Measurements from ENCODE around the gene SMAD3. TPM values are rescaled to one million over a fixed set of nuclear protein-coding genes. Genes with fewer than 3 reads are reported as not detected.

The SMAD3 gene
- total RNA-seq, 2 experiments from 2014 or later = 28.7 to 31.0 TPM

- POLR2A ChIA-PET = no interaction called here
These were observed 61.3 kb downstream of the SMAD3 start for GRCh38 chr15:67126551-67127330.

DNA sequence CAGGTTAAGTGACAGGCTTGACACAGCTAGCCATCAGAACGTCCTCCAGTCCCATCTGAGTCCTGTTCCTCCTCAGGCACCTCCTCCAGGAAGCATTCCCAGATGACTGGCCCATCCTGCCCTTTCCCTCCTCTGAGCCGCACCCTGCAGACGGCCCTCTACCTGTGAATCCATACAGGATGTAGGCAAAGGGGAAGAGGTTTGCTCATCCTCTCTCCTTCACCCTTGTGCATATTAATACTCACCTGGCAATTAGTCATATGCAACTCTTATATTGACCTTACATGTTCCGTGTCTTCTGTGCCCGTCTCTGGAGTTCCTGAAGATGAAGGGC lies 61.9 kb downstream of the SMAD3 start:
- POLR2A ChIA-PET = interaction anchor here (1.0 kb wide), 1 partner anchor 10 kb away, joined by 3 read pairs; no protein-coding TSS in a partner anchor

More at GRCh38 chr15:67126551-67127330, 61.3 kb downstream of the SMAD3 start:
- CTCF ChIA-PET = no interaction called here

DNA sequence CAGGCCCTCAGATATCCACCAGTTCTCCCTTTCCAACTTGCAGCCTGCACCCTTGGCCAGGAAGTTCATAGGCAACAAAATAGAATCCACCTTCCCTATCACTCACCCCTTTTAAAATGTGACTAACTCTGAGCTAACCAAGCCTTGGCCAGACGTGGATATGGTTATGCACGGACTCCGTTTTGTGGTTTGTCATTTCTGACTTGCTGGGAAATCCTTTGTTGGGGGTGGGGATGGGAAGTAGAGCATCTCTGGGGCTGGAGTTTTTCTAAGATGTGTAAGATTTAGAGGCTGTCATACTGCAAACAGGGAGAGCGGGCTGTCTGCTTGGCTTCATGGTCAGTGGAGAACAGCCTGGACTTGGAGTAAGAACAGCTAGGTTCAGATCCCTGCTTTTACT lies 62.6 kb downstream of the SMAD3 start:
- CTCF ChIA-PET = interaction anchor here (1.0 kb wide), 1 partner anchor 31 kb away, joined by 4 read pairs; no protein-coding TSS in a partner anchor
- POLR2A ChIA-PET = interaction anchor here (1.0 kb wide), 1 partner anchor 9 kb away, joined by 3 read pairs; no protein-coding TSS in a partner anchor

More for the DNA sequence above, 61.9 kb downstream of the SMAD3 start:
- CTCF ChIA-PET = interaction anchor here (1.0 kb wide), 1 partner anchor 30 kb away, joined by 4 read pairs; no protein-coding TSS in a partner anchor

DNA sequence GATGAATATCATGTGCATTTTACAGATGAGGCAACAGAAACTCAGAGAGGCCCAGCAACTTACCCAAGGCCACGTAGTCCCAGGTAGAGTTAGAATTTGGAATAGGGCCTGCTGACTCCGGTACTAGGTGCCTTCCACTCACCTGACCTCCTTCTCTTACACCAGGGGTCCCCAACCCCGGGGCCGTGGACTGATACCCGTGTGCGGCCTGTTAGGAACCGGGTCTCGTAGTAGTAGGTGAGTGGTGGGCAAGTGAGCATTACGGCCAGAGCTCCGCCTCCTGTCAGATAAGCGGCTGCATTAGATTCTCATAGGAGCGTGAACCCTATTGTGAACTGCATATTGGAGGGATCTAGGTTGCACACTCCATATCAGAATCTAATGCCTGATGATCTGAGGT lies 64.8 kb downstream of the SMAD3 start:
- POLR2A ChIA-PET = interaction anchor here (0.5 to 1.6 kb wide), 3 partner anchors 21 to 29 kb away, joined by 3 to 5 read pairs (median 4); no protein-coding TSS in a partner anchor
- CTCF ChIA-PET = interaction anchor here (1.3 kb wide), 1 partner anchor 28 kb away, joined by 3 read pairs; no protein-coding TSS in a partner anchor

DNA sequence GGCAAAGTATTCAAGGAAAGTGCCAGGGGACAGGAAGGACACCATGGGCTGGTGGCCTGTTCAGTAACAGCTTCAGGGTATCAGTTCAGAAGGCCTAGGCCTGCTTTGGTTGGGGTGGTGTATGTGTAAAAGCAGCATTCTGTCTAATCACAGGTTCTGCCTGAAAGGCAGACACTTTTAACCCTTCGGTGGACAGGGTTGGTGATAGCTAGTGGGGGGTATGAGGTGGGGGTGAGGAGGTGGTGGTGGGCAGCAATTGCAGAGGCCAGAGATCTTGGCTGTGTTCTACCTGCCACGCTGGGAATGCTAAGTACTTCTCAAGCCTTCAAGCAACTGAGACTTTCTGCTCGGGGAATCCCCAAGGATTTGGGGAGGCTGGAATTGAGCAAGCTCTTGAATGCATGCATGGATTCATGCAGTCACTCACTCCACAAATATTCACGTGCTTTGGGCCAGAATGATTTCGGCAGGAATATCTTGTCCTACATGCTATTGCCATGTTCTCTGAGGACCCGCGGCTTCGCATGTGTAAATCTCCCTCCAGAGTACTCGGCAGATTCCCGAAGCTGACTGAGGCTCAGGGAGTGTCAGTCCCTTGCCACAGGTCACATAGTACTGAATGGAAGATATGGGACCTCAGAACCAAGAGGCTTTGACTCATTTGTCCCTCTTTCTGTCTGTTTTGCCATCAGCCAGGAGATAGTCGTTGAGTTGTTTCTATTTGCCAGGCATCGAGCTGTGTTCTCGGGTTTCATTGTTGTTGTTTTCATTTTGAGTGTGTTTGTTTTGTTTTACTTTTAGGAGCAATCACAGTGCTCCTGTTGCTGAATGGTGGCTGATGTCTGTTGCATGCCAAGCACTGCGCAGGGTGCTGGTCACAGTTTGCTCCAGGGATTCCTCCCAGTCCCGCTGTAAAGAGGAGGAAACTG lies 65.5 kb downstream of the SMAD3 start:
- CTCF ChIA-PET = interaction anchor here (0.8 to 1.3 kb wide), 2 partner anchors 11 to 29 kb away, joined by 3 read pairs; no protein-coding TSS in a partner anchor
- POLR2A ChIA-PET = interaction anchor here (0.5 to 1.6 kb wide), 5 partner anchors 10 to 49 kb away, joined by 3 to 5 read pairs (median 4); no protein-coding TSS in a partner anchor

DNA sequence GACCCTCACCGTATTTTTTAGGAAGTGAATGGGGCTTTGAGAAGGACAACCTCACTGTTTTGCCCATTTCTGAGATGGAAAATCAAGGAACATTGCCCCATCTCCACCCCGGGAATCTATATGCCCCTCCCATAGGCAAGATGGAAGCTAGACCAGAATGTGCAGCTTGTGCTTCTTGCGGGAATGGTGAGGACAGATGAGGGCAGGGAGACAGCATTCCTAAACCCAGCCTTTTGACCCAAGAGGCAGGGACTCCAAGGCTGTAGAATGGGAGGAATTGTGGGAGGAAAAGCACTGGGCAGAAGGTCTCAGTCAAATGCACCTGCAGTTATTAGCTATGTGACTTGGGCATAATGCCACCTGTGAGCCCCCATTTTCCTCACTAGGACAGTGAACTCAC lies 66.9 kb downstream of the SMAD3 start:
- POLR2A ChIA-PET = interaction anchor here (1.2 kb wide), 1 partner anchor 11 kb away, joined by 3 read pairs; no protein-coding TSS in a partner anchor
- CTCF ChIA-PET = no interaction called here

- ChIA-PET POLR2A (interaction anchor here (1.2 kb wide), 1 partner anchor 12 kb away, joined by 3 read pairs; no protein-coding TSS in a partner anchor), CTCF (no interaction called here)
These were observed 67.6 kb downstream of the SMAD3 start for GRCh38 chr15:67133026-67133425.

GRCh38 chr15:67133738-67134066 lies 68.3 kb downstream of the SMAD3 start:
- CTCF ChIA-PET = interaction anchor here (1.2 kb wide), 1 partner anchor 480 kb away, joined by 3 read pairs; no protein-coding TSS in a partner anchor
- POLR2A ChIA-PET = interaction anchor here (0.6 to 1.9 kb wide), 3 partner anchors 12 to 53 kb away, joined by 3 to 18 read pairs (median 4); no protein-coding TSS in a partner anchor

GRCh38 chr15:67134067-67134838 lies 68.9 kb downstream of the SMAD3 start:
- ChIA-PET CTCF (interaction anchor here (0.6 to 1.8 kb wide), 5 partner anchors 10 to 480 kb away, joined by 3 to 9 read pairs (median 3); no protein-coding TSS in a partner anchor), POLR2A (interaction anchor here (0.6 to 2.0 kb wide), 5 partner anchors 12 to 53 kb away, joined by 3 to 18 read pairs (median 8); no protein-coding TSS in a partner anchor)

DNA sequence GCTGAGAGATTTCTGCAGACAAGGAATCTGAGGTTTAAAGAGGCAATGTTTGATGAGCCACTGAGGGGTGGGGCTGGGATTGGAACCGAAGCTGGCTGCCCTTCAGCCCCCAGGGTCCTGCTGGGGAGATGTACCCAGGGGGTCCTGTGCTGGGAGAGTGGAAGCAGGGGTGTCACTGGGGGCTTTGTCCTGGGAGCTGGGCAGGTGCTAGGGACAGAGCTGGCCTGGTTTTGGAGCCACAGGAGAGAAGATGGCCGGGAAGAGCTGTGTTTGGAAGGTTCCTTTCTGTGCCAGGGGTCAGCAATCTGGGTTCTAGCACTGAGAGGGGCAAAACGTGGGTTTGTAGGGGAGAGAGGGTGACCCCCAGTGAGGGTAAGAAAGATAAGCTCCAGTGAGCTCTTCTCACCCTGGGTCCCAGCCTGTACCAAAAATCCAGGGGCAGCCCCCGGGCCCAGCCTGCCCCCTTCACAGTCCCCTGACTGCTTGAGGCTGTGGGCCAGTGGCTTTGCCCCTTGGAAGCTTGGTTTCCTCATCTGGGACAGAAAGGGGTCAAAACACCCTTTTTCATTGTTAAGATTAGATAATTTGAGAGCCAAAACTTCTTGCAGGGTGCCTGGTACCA lies 69.6 kb downstream of the SMAD3 start:
- ChIA-PET CTCF (interaction anchor here (0.6 to 1.8 kb wide), 4 partner anchors 11 to 479 kb away, joined by 3 to 9 read pairs (median 3); no protein-coding TSS in a partner anchor), POLR2A (interaction anchor here (0.7 to 2.0 kb wide), 5 partner anchors 13 to 189 kb away, joined by 3 to 18 read pairs (median 5); no protein-coding TSS in a partner anchor)

DNA sequence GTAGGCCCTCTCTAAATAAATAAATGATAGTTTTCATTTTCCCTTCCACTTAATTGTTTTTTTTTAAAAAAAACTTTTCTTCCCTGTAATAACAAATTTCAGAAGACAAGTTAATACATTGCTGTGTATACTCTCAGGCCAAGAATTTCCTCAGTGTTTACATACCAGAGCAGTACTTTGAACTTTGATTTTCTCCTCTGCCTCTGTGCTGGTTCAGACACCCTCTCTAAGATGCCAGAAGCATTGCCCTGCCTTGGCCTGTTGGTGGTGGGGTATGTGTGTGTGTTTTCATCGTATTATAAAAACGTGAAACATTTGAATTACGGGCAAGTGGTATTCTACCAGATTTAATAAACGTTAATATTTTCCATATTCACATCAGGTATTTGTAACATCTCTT lies 70.1 kb downstream of the SMAD3 start:
- ChIA-PET CTCF (interaction anchor here (1.2 to 1.8 kb wide), 2 partner anchors 11 to 34 kb away, joined by 3 to 9 read pairs; no protein-coding TSS in a partner anchor), POLR2A (interaction anchor here (0.7 to 2.0 kb wide), 4 partner anchors 13 to 189 kb away, joined by 3 to 18 read pairs (median 6); no protein-coding TSS in a partner anchor)

GRCh38 chr15:67136802-67137201 lies 71.4 kb downstream of the SMAD3 start:
- CTCF ChIA-PET = no interaction called here
- POLR2A ChIA-PET = interaction anchor here (1.3 kb wide), 1 partner anchor 9 kb away, joined by 3 read pairs; no protein-coding TSS in a partner anchor

- ChIA-PET POLR2A (interaction anchor here (1.3 kb wide), 1 partner anchor 10 kb away, joined by 3 read pairs; no protein-coding TSS in a partner anchor), CTCF (no interaction called here)
These were observed 71.9 kb downstream of the SMAD3 start for GRCh38 chr15:67137319-67137718.

DNA sequence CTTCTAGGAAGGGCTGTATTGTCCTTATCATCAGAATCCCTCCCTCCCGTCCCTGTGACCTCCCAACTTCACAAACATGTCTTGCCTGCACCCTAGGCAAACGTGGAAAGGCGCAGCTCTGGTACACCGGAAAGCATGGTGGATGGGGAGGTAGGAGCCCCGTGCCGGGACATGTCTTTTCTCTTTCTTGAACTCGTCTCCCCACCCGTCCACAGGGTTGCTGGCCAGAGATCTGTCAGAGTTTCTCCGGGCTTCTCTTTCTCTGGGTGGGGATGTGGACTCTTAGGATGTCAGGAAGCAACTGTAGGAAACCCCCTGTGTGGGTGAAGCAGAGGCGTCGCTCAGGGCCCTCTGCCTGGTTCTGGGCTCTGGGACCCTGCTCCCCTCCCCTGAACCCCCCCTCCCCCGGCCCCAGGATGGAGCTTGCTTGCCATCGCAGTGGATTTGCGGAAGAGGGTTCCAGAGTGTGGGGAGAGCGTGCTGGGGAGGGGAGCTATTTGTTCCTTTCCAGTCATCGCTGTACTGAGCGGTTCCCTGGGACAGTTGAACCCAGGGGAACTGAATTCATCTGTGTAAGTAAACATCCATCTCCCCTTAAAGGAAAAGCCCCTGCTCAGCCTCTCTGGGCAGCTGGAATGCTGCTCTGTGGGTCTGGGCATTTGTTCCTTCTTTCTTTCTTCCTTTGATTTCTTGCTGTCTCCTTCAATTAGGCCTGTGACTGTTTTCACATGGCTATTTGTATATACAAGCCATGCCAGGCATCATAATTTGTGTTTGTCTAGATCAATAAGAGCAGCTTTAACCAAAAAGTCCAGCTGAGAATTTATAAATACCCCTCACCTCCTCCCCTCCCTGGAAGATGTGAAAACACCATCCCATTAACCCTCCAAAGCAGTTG lies 72.8 kb downstream of the SMAD3 start:
- CTCF ChIA-PET = no interaction called here
- POLR2A ChIA-PET = interaction anchor here (1.3 kb wide), 1 partner anchor 11 kb away, joined by 3 read pairs; no protein-coding TSS in a partner anchor

- CTCF ChIA-PET = interaction anchor here (0.9 to 1.5 kb wide), 2 partner anchors 44 to 73 kb away, joined by 3 read pairs; no protein-coding TSS in a partner anchor
- POLR2A ChIA-PET = interaction anchor here (0.6 kb wide), 1 partner anchor 42 kb away, joined by 3 read pairs; no protein-coding TSS in a partner anchor
These were observed 73.8 kb downstream of the SMAD3 start for GRCh38 chr15:67138891-67139855.

Measured in activated CD8-positive, alpha-beta memory T cell treated with anti-CD3 and anti-CD28 coated beads for 36 hours (primary cell).